GM12878 (cell line): ENCODE results near the gene FGF12. TPM values are rescaled to one million over a fixed set of nuclear protein-coding genes. Genes with fewer than 3 reads are reported as not detected.

Experiments used
- ATAC-seq: fragments of 200-7000 bp; cut with Tn5 transposase; 3 replicates; pipeline ENCODE4 v1.9.1; 2020; ENCODE audit warnings: mild to moderate bottlenecking, moderate library complexity
- BruUV-seq: library from RNA; stranded (reverse); fragments of 400-500 nt; replicated peaks from 2 replicates; lab custom pipeline; 2021; lab: Mats Ljungman, UMichigan
- CTCF ChIA-PET: fragments of 300-600 bp; sonication (Branson Sonifier 250); formaldehyde crosslinking; extraction: SDS; loops from one replicate; lab custom pipeline; 2021; ENCODE audit warnings: inconsistent platforms; lab: Yijun Ruan, JAX
- POLR2A ChIA-PET: fragments of 350-600 bp; formaldehyde crosslinking; extraction: SDS; loops from one replicate; lab custom pipeline; 2021; ENCODE audit warnings: inconsistent platforms; lab: Charles Lee
- RAD21 ChIA-PET: fragments of 300-600 bp; sonication (Branson Sonifier 250); formaldehyde crosslinking; loops from one replicate; lab custom pipeline; 2023; ENCODE audit warnings: antibody characterized with exemption; ENCODE audit not compliant: unreplicated experiment; lab: Charles Lee
- SMC1A ChIA-PET: fragments of 300-600 bp; sonication (Branson Sonifier 250); formaldehyde crosslinking; loops from one replicate; lab custom pipeline; 2023; ENCODE audit not compliant: unreplicated experiment, uncharacterized antibody; lab: Charles Lee
- DNase-seq: peaks from one replicate; pipeline ENCODE4 v3.0.0-alpha.2; 2011; ENCODE audit warnings: low read depth, low spot score
- FAIRE-seq: peaks from 3 replicates; lab custom pipeline; 2011; peaks lifted over from hg19 to GRCh38; lab: Jason Lieb, UNC
- H2AFZ ChIP-seq: 2 replicates; pipeline ENCODE4 v1.6.0; 2011; ENCODE audit warnings: low read depth, low read length, control low read depth; ENCODE audit not compliant: control insufficient read depth
- H3K27ac ChIP-seq: 2 replicates; pipeline ENCODE4 v1.5.1; 2011; ENCODE audit warnings: control low read depth; ENCODE audit not compliant: control insufficient read depth, insufficient read depth
- H3K27me3 ChIP-seq, 2 experiments: replicated peaks in 1 of 2; 2 replicates each; pipeline versions ENCODE4 v1.6.0 to v1.6.1; 2011; ENCODE audit warnings: low read length in 1 of 2; ENCODE audit not compliant: control insufficient read depth in 2 of 2, insufficient read depth in 2 of 2
- H3K36me3 ChIP-seq, 2 experiments: 2 replicates each; pipeline ENCODE4 v1.5.1; 2011; ENCODE audit warnings: low read length in 1 of 2; ENCODE audit not compliant: control insufficient read depth in 2 of 2, insufficient read depth in 2 of 2
- H3K4me1 ChIP-seq: 2 replicates; pipeline ENCODE4 v1.6.1; 2011; ENCODE audit warnings: mild to moderate bottlenecking, low read length, moderate library complexity, mixed read lengths; ENCODE audit not compliant: control insufficient read depth, insufficient read depth
- H3K4me2 ChIP-seq: 2 replicates; pipeline ENCODE4 v1.6.0; 2011; ENCODE audit warnings: control low read depth; ENCODE audit not compliant: control insufficient read depth, insufficient read depth
- H3K4me3 ChIP-seq: fragments of 200-600 bp; sonication (generic); 2 replicates; pipeline ENCODE4 v1.5.1; 2016
- H3K79me2 ChIP-seq: 2 replicates; pipeline ENCODE4 v1.6.0; 2011; ENCODE audit warnings: low read length; ENCODE audit not compliant: control insufficient read depth, insufficient read depth
- H3K9ac ChIP-seq: 2 replicates; pipeline ENCODE4 v1.8.0; 2011; ENCODE audit warnings: low read length, control low read depth, mixed read lengths; ENCODE audit not compliant: control insufficient read depth, insufficient read depth
- H3K9me3 ChIP-seq: replicated peaks from 3 replicates; pipeline ENCODE4 v1.5.1; 2011; ENCODE audit warnings: mild to moderate bottlenecking, low read length; ENCODE audit not compliant: control insufficient read depth, insufficient read depth
- H4K20me1 ChIP-seq: 2 replicates; pipeline ENCODE4 v1.6.0; 2011; ENCODE audit not compliant: control insufficient read depth, insufficient read depth
- CEBPB ChIP-seq, 2 experiments: fragments of 150-350 bp in 1 of 2; IDR thresholded peaks; 2 replicates each; pipeline ENCODE4 v1.6.1; 2012 to 2014; ENCODE audit warnings: low read depth in 2 of 2, low read length in 2 of 2, borderline replicate concordance in 1 of 2, inconsistent platforms in 1 of 2
- CHD4 ChIP-seq: fragments of 200-600 bp; sonication (generic); IDR thresholded peaks from 2 replicates; pipeline ENCODE4 v1.6.1; 2016; ENCODE audit warnings: mild to moderate bottlenecking
- EP300 ChIP-seq, 2 experiments: fragments of 150-350 bp in 1 of 2; IDR thresholded peaks; 2 replicates each; pipeline ENCODE4 v1.6.1; 2011 to 2012; ENCODE audit warnings: low read depth in 2 of 2, low read length in 2 of 2, borderline replicate concordance in 1 of 2, improper control_type of control experiment in 1 of 2, inconsistent platforms in 1 of 2; ENCODE audit not compliant: control insufficient read depth in 1 of 2
- GABPA ChIP-seq: IDR thresholded peaks from 2 replicates; pipeline ENCODE4 v1.6.1; 2014; ENCODE audit warnings: antibody characterized with exemption, low read depth, mild to moderate bottlenecking, inconsistent platforms
- MTA2 ChIP-seq: fragments of 450-650 bp; IDR thresholded peaks from 2 replicates; pipeline ENCODE4 v1.6.1; 2016; ENCODE audit warnings: low read depth, mild to moderate bottlenecking, moderate library complexity
- MYB ChIP-seq: fragments of 150-350 bp; IDR thresholded peaks from 2 replicates; pipeline ENCODE4 v1.6.1; 2014; ENCODE audit warnings: mild to moderate bottlenecking, low read depth, low read length, borderline replicate concordance
- SP1 ChIP-seq: IDR thresholded peaks from one replicate; pipeline ENCODE4 v1.6.1; 2011; ENCODE audit warnings: low read depth, low read length
- SREBF2 ChIP-seq: IDR thresholded peaks from 2 replicates; pipeline ENCODE4 v1.6.1; 2012; ENCODE audit warnings: mild to moderate bottlenecking, low read length
- YY1 ChIP-seq: IDR thresholded peaks from 2 replicates; pipeline ENCODE4 v1.6.1; 2011; ENCODE audit warnings: low read depth, mild to moderate bottlenecking, low read length
- ZNF384 ChIP-seq: IDR thresholded peaks from 2 replicates; pipeline ENCODE4 v1.6.1; 2012; ENCODE audit warnings: low read depth, mild to moderate bottlenecking, low read length, improper control_type of control experiment, borderline replicate concordance
- ZNF592 ChIP-seq: fragments of 450-650 bp; IDR thresholded peaks from 2 replicates; pipeline ENCODE4 v1.6.1; 2017; ENCODE audit warnings: mild to moderate bottlenecking, moderate library complexity
- WGBS: methylation state at CpG from one replicate; pipeline ENCODE4 v1.1.6; 2016; ENCODE audit warnings: low lambda C conversion rate; ENCODE audit not compliant: insufficient replicate concordance, insufficient coverage; ENCODE audit errors: missing lambda C conversion rate; 5-methylcytosine and 5-hydroxymethylcytosine counted together
- in situ Hi-C: fragments of 300-500 bp; cut with MboI; formaldehyde crosslinking; loops from 9 replicates; pipeline ENCODE4 v1.14.3; 2018; ENCODE audit warnings: mixed read lengths
- intact Hi-C: fragments of 100-400 bp; cut with micrococcal nuclease; formaldehyde crosslinking; loops from one replicate; pipeline ENCODE4 v1.14.2; 2022; ENCODE audit not compliant: unreplicated experiment
- polyA plus RNA-seq, 11 experiments: library from polyadenylated mRNA; depleted of rRNA in 4 of 11; unstranded in 6 of 11; stranded (reverse) in 5 of 11; fragments of >200 nt; fragmentation: Nextera tagmentation in 4 of 11; fragmentation: Illumina TruSeq in 1 of 11; extraction: Ambion mirVana in 4 of 11; extraction: Trizol in 1 of 11; gene quantifications; 1 replicate in 1 of 11; 2 replicates in 10 of 11; pipeline versions ENCODE4 v1.2.1 to v1.2.3, GENCODE V29; 2011 to 2016; ENCODE audit warnings: inconsistent platforms in 2 of 11, missing spikeins in 2 of 11, low read depth in 1 of 11
- total RNA-seq, 4 experiments: library from RNA; depleted of rRNA in 3 of 4; stranded (reverse); fragments of >200 nt in 3 of 4; fragmentation: Illumina TruSeq in 1 of 4; extraction: Trizol in 1 of 4; gene quantifications; 2 replicates each; pipeline versions ENCODE4 v1.2.1 to v1.2.3, GENCODE V29; 2013 to 2021

The FGF12 gene
- total and polyA plus RNA-seq, 10 of the 15 experiments (the other 5 are each of a cell fraction or from before 2014, with no cell fraction given): 0.03 to 0.43 (median 0.13) TPM; not detected in 7

- 29% methylated on average over 41 of the region's 74 CpGs for WGBS
- RAD21 ChIA-PET: no interaction called here
Observed at GRCh38 chr3:192514754-192515663, 212.3 kb downstream of the FGF12 start.

More at GRCh38 chr3:192514754-192515663, 212.3 kb downstream of the FGF12 start:
- H3K27ac ChIP-seq: no peak overlapping the region
- intact Hi-C loops (no loop called here), in situ Hi-C loops (no loop called here)
- no peak for ATAC-seq
- BruUV-seq: no TSS peak
- no peaks in the 10 kb centered on the region for H3K9me3 ChIP-seq
- H2AFZ ChIP-seq: no peak overlapping the region
- ChIA-PET CTCF (interaction anchor here (0.6 kb wide), 1 partner anchor 1620 kb away, joined by 3 read pairs; no protein-coding TSS in a partner anchor), POLR2A (no interaction called here), SMC1A (no interaction called here)
- FAIRE-seq: no peak
- no peak for DNase-seq
- H4K20me1 ChIP-seq: no peaks in the 10 kb centered on the region
- no peak overlapping the region for H3K4me2 ChIP-seq
- H3K79me2 ChIP-seq: no peaks in the 10 kb centered on the region
- no peak overlapping the region for H3K9ac ChIP-seq
- peaks cover 1 to 14% of the 10 kb centered on the region in 2 experiments; a peak in 3 of 4 replicates for H3K27me3 ChIP-seq
- no peak for TF ChIP-seq MYB
- no peak for TF ChIP-seq SP1
- TF ChIP-seq YY1: no peak
- no peak for TF ChIP-seq CHD4
- no peak for TF ChIP-seq EP300 (IDR thresholded peaks at IDR 0.05; ENCODE audit: borderline replicate concordance in 1 of 2, control insufficient read depth in 1 of 2, low read depth in 2 of 2, low read length in 2 of 2)
- no peak for TF ChIP-seq ZNF384
- no peak for TF ChIP-seq CEBPB (IDR thresholded peaks at IDR 0.05; ENCODE audit: borderline replicate concordance in 1 of 2, low read depth in 2 of 2, low read length in 2 of 2)
- no peak for TF ChIP-seq ZNF592
- TF ChIP-seq SREBF2: no peak
- TF ChIP-seq GABPA: no peak
- TF ChIP-seq MTA2: no peak
- no peaks in the 10 kb centered on the region for H3K36me3 ChIP-seq
- H3K4me3 ChIP-seq: no peak overlapping the region
- no peaks in the 10 kb centered on the region for H3K4me1 ChIP-seq
